Pons (tissue), 1 donor: ENCODE results near the gene PRAC1.
"Not testable (repeated sequence)": the region's sequence is repeated elsewhere in the genome, so short reads cannot be mapped to it uniquely, and the experiment has no call there.

Source experiments
- DNase-seq: peaks from one replicate; pipeline ENCODE4 v3.0.0-alpha.2; 2016; ENCODE audit warnings: low spot score

Gene PRAC1

DNA sequence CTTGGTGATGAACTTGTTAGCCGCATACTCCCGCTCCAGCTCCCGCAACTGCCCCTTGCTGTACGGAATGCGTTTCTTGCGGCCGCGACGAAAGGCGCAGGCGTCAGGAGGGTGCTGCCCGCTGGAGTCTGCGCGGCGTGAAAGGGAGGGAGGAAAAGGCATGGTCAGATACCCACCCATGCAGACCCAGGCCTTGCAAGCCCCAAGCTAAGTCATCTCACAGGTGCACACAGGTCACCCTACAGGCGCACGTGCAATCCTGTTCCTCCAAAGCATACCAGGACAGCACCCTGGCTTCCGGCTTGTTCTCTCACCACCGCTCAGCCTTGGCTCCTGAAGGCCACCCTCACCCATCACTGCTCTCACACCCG lies 4.6 kb upstream of the PRAC1 start:
- no peak for DNase-seq

DNA sequence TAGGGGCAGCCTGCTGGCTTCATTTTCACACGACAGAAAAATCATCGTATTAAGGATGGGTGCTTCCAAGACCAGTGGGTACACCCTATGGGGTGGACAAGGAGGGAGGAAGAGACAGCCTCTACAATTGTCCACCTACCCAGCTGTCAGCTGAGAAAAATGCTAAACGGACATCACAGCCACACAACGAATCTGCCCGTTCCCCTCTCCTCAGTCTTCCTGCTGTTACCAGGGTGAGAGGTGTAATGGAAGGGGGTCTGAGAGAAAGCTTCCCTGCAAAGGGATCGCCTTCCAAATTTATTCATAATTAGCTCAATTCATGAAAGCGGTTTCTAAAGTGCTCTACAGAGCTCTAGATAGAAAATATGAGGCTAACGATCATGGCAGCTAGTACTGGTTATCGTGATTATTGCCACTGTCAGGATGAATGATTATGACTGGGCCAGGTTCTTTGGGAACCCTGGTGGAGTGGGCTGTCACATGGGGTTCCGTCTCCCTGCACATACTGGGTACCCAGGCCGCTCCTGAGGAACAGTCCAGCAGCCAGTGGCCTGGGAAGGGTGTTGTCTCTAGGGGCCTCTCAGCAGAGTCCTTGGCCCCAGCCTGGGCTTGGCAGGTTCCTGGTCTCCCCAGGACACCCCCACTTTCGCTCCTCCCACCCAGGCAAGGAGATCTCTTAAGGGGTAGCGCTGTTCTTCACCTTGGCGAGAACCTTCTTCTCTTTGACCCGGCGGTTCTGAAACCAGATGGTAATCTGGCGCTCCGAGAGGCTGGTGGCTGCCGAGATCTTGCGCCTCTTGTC lies 4.0 kb upstream of the PRAC1 start:
- DNase-seq, result no peak

DNA sequence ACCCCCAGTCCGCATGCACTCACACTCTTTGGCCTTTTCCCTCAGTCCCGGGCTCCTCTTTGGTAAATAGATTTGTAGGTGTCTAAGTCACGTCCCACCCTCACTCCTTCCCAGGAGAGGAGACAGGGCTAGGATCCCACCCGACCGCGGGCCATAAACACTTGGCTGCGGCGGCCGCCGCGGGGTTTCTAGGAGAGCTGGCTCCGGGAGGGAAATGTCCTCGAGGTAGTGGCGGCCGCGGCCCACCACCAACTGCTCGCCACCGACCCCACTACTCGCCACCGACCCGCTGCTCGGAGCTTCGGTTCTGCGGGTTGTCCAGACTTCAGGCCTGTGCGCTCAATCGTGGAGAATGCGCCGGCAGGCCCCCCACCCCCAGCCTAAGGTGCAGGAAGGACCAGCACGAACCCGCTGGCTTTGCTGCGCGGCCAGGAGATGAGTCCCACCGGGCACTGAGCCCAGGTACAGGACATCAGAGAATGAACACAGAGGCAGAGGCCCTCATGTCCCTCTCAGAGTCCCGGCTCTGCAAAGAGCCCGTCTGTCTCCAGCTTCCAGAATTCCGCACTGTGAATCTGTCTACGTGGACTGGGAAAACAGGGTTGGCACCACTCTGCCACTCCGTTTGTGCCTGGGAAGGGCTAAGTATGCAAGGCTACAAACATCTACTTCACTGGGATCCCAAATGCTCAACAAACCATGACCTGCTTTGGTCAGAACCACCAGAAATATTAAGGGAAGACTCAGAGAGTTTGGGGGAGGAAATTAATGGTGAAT lies 3.2 kb upstream of the PRAC1 start:
- DNase-seq, result no peak

DNA sequence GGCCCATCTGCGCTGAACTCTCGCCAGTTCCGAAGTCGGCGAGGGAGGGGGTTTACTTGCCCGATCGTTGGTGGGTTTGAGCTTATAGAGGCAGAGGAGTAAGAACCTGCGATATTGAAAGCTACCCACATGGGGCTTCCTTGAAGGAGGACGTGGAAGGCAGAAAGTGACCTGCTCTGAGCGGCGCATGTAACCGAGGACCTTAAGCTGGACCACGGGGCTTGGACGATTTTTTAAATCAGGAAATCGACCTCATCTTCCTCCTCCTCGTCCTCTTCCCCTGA lies 2.6 kb upstream of the PRAC1 start:
- no peak for DNase-seq

DNA sequence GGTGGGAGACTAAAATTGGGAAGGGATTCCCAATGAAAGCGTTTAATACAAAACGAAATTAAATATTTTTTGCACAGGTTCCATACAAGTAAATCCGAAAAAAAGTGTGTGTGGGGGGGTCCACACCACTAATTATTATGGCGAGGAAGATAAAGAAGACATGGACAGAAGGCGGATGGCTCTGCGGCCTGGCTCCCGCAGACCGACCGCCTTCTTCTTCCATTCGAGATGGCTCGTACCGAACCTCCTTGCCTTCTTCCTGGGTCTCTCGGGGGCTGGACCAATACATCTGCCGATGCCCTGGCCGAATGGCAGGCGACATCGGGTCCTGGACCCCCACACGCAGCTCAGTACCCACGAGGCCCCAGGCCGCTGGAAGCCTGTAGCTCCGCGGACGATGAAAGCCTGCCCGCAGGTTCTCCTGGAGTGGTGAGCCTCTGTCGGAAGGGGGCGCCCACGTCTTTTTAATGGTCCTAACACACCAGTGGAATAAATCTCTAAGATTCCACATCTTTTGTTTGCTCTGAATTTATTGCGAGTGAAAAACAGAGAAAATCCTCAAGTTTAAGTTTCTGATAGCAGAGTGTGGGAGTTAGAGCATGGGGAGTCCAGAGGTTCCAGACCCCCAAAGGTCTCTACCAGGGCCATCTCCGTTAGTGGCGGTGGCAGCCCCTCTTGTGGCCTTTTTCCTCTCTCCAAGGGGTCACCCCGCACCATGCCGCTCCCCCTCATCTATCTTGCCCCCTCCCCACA lies 2.1 kb upstream of the PRAC1 start:
- peak; percentile 64 for DNase-seq

DNA sequence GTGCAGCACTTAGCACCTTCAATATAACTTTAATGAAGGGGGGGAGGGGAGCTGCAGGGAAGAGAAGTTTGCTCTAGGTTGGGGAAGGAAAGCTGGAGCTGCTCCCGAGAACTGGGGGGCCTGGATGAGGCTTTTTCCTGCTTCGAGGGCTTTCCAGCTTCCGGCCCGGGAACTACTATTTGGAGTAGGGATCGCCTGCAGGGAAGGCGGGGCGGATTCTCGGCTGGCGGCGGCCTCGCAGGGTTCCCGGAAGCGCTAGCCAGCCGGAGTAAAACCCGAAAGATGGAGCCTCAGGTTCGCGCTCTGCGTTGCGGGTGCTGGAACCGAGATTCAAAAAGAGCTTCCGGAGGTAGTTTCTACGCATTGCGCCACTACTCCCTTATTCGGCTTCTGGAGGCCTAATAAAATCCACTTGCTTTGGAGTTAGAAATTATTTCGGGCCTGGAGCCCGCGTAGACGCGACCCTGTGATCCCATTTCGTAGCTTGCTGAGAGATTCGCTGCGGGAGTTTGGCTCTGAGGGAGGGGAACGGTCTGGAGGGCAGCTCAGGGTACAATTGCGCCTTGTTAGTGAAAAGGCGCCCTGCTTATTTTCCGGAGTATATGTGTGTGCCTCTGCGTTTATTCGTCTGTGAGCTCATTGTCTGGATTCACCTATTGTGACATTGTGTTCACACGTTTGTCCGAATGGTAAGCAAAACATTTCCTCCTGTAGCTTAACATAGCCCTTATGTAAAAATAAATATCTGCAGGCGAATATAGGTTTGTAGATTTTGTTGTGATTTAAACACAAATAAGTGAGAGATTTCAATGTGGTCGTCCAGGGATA lies 1.3 kb upstream of the PRAC1 start:
- no peak for DNase-seq

DNA sequence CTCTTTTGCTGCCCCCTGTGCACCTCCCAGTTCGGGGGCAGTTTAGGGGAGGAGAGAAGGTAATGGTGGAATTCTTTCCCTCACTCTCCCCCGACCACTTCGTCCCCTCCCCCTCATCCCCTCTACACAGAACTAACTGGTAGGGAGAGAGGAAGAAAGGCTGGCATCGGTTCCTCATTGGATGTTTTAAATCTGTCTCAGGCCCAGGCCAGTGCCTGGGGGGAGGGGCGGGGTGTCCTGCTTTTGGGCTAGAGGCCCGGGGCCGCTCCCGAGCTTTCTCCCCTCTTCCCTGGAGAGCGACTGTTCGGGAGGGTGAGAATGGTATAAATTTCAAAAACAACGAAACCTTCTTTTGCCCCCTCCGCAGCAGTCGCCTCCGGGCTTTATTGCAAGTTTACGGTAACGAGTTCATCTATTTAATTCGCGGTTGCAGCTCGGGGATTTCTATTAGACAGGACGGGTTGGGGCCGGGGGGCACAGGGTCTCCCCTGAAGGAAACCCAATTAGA lies 651 bp upstream of the PRAC1 start, which contains the start of gene PRAC2:
PRAC2 (plus strand) TSS at position 271 of the 508 bp plus-strand sequence. CDS start 1,226 bp downstream, outside the sequence.
- DNase-seq, result peak; percentile 8

DNA sequence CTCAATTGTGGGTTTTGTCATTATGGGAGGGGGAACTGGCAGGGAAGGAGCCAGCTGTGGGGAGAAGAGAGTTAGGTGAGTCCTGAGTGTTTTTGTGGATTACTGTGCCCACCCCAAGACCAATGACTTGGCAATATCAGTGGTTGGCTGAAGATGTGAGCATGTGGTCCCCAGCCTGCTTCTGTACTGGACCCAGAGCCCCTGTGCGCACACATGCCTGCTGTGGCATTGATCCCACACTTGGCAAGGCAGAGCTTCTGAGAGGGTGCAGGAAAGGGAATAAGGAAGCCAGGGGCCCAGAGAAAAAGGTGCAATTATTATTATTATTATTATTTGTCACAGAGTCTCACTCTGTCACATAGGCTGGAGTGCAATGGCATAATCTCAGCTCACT lies 1.3 kb downstream of the PRAC1 start:
- DNase-seq, result no peak

DNA sequence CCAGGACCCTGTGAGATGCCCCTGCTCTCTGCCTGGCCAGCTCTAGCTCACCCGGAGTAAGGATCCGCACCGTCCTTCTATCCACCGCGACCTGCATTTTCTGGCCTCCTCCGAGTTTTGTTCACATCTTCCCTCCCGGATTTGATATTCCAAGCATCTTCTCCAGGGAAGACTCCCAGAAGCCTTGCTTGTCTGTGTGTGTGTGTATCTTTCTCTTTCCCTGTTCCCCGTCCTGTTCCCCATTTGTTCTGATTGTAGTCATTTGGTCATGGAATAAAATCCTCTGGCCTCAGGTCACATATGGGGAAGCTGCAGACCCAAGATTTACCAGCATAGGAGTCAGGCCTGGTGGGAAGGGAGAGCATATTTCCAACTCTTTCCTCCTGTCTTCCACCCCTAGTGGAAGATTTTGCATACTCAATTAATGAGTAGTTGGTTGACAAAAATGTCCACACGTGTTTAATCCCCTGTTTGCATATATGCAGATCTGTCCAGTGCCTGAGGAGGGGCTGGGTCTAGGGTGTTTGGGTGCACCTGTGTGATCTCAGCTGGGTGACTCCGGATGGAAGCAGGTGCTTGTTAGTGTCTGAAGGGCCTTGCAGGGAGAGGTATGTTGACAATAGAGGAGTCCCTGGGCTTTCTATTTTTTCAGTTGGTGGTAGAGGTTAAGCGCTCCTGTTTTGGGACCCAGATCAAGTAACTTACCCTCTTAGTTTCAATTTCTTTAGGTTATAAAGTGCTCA lies 1.9 kb downstream of the PRAC1 start:
- DNase-seq, result no peak

DNA sequence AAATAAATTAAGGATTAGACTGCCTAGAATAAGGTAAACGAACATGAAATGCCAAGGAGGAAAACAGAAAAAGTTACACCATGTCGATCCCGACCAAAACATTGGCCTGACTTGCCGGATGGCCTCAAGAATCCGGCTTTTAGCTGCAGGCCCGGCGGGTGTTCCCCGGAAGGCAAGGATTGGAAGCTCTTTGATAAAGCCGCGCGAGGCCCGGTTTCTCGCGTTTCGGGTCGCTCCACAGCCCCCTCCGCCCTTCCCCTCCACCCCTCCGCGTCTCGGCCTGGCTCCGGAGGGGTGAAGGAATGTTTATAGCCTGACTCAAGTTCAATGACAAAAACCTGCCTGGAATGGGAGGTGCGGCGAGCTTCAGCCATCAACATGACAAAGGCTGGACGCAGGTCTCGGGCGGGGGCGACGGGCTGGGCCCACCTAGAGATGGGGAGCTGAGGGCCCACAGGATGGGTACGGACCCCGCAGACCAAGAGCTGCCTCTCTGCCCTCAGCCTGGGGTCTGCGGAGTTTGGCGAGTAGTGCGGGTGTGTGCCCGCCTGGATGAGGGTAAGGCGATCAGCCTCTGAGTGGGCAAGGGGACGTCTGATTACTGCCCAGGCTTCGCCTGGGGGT lies 2.6 kb downstream of the PRAC1 start:
- DNase-seq, result no peak

DNA sequence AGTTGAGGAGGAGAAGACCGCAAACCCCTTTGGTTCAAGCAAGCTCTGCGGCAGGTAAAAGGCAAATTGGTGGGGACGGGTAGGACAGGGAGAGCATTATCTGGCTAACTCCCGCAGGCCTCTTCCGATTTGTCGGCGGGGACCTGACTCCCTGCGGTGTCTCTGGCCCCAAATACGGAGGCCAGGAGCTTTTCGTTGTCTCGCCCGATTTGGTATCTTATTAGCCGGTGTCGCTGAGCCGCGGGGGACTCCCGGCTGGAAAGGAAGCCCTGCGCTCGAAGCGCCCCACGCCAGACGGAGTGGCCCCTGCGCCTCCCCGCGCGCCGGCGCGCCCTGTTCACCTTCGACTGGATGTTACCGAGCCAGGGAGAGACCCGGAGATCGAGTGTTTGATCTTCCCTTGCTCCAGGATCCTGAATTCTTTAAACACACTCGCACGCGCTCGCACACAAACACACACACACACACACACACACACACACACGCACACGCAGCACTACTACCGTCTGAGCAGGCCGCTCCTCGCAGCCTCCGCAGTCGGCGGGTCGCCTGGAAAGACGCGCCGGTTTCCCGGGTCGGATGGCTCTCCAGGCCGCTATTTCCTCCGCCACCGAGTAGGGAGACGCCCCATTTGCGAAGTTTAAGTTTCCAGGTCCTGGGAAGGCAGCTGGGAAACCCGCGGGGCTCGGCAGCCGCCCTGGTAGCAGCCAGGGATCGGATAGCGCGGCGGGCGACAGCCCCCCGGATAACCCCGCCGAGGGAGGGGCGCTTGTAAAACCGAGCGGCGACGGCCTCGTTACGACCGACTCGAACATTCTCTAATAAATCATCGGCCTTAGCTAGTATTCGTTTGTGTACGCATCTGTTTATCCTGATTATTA lies 3.3 kb downstream of the PRAC1 start:
- no peak for DNase-seq

DNA sequence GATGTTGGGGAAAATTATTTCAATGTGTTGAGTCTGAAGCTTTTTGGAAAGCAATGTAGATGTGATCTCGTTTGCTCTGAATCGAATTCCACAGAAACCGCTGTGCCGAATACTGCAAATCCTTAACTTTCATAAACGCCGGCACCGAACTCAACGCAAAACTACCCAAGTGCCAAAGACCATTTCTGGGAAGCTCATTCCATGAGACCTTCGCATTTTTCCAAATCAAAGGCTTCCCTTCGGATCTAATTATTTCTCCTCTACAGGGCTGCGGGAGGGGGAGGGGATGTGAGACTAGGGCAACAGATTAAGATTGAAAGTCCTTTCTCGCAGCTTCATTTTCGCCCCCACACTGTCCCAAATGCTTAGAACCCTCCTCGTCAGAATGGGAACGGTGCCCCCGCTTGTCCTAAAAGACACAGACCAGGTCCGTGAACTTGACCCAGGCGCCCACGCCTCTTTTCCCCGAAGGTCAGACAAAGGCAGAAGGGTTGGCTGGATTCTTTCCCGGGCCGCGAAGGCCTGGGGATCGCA lies 4.0 kb downstream of the PRAC1 start:
- DNase-seq, result no peak

DNA sequence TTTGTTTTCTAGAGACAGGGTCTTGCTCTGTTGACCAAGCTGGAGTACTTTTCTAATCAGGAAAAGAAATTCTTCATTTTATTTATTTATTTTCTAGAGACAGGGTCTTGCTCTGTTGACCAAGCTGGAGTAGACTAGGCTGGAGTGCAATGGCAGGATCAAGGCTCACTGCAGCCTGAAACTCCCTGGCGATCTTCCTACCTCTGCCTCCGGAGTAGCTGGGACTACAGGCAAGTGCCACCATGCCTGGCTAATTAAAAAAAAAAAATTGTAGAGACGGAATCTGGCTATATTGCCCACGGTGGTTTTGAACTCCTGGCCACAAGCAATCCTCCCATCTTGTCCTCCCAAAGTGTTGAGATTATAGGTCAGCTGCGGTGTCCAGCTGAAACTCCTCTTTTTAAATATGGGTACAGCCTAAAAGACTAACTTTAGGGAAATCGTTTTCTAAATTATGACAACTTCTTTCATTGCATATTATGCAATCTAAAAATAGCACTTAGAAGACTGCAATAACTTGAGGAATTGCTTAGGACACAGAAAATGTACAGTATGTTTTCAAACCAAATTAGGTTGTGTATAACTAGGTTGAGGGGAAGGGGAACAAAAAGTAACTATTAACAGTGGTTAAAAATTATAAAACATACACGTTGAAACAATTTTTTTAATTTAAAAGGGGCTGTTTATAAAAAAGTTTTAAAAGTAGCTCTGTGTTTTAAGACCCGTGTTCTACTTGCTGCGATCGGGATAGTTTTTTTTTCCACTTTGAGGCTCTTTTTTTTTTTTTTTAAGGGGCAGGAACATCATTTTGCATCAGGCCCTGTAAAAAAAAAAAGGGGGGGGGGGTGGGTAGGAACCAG lies 4.7 kb downstream of the PRAC1 start:
- no peak for DNase-seq

DNA sequence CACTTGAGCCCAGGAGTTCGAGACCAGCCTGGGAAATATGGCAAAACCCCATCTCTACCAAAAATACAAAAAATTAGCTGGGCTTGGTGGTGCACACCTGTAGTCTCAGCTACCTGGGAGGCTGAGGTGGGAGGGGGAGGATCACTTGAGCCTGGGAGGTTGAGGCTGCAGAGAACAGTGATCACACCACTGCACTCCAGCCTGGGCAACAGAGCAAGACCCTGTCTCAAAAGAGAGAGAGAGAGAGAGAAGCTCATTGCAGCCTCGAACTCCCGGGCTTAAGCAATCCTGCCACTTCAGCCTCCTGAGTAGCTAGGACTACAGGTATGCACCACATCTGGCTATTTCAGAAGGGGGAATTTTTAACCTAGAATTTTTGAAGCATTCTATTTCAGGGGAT lies 5.8 kb downstream of the PRAC1 start:
- not testable (repeated sequence) for DNase-seq

DNA sequence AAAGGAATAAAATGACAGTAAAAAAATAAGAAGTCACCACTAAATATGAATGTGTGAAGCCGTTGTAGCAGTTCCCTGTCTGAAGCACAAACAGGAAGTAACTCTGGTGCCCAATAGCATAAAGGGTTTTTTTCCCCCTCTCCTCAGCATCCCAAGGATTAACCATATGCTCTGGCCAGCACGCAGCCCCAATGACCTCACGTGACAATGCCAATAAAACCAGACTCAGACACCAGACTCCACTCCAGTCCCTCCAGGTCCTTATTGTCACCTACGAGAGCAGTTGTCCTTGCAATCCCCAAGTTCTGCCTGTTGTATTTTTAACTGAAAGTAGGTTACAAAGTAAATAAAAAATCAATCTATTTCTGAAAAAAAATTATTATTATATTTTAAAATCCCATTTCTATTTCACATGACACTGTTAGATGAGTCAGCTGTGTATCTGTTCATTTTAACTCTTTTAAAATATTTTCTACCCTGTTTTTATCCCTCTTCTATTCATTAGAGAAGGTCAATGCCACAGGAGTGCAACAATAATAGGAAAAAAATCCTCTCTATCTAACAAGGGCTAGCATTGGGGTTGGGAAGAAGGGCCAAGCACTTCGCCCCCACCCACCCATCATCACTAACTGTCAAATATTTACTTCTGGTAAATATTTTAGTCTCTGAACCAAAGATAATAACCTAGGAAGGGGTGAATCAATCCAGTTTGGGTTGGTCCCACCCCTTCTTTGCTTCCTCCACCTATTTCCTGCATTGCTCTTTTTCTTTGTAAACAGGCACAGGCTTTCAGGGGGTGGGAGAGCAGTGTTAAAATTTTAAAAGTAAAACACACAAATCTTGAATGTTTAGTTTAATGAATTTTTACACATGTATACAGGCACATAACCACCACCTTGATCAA lies 6.6 kb downstream of the PRAC1 start:
- no peak for DNase-seq

DNA sequence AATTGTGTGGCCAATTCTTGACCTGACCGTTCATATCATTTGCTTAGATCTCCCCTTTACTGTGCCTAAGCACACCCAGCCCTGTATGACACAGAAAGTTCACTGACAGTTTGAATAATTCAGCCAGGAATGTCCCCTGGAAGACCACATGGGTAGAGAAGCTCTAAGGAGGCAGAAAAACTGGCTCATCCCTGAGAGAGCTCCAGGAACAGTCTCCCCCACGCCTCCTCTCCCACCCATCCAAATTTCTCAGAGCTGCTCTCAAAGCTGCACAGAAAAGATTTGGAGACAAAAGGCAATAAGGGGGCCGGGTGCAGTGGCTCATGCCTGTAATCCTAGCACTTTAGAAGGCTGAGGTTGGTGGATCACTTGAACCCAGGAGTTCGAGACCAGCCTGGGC lies 11.2 kb downstream of the PRAC1 start:
- DNase-seq, result no peak
